Measurements from ENCODE around the gene GPR37L1.

- TF ChIP-seq CTCF (conservative IDR thresholded peaks at IDR 0.05; ENCODE audit: low read length) (no peak), EZH2phosphoT487 (IDR thresholded peaks at IDR 0.05; ENCODE audit: borderline replicate concordance, low read depth, low read length) (no peak)
These were observed 17.0 kb upstream of the GPR37L1 start for GRCh38 chr1:202105571-202106339.

Measured in OCI-LY7 (cell line).